Ishikawa (cell line): Measurements from ENCODE around the gene PDE11A.

Source experiments
- CEBPB ChIP-seq: IDR thresholded peaks from 2 replicates; pipeline ENCODE4 v1.6.1; 2012
- CREB1 ChIP-seq: IDR thresholded peaks from 2 replicates; pipeline ENCODE4 v1.6.1; 2012; ENCODE audit warnings: low read depth
- EGR1 ChIP-seq: IDR thresholded peaks from 2 replicates; pipeline ENCODE4 v1.6.1; 2012
- EP300 ChIP-seq: IDR thresholded peaks from 2 replicates; pipeline ENCODE4 v1.6.1; 2012; ENCODE audit warnings: borderline replicate concordance
- FOXM1 ChIP-seq: IDR thresholded peaks from 2 replicates; pipeline ENCODE4 v1.6.1; 2012; ENCODE audit warnings: low read depth, borderline replicate concordance
- NFIC ChIP-seq: IDR thresholded peaks from 2 replicates; pipeline ENCODE4 v1.6.1; 2012
- RAD21 ChIP-seq: IDR thresholded peaks from 2 replicates; pipeline ENCODE4 v1.6.1; 2012; ENCODE audit warnings: low read depth
- TAF1 ChIP-seq: IDR thresholded peaks from 2 replicates; pipeline ENCODE4 v1.6.1; 2012; ENCODE audit warnings: low read depth, mild to moderate bottlenecking
- TCF12 ChIP-seq: IDR thresholded peaks from 2 replicates; pipeline ENCODE4 v1.6.1; 2012; ENCODE audit warnings: low read depth
- TEAD4 ChIP-seq: IDR thresholded peaks from 2 replicates; pipeline ENCODE4 v1.6.1; 2012
- YY1 ChIP-seq: IDR thresholded peaks from 2 replicates; pipeline ENCODE4 v1.6.1; 2012; ENCODE audit warnings: low read depth
- ZBTB7A ChIP-seq: IDR thresholded peaks from 2 replicates; pipeline ENCODE4 v1.6.1; 2012; ENCODE audit warnings: low read depth
- TF ChIP-seq, protein P1 (sequence below): IDR thresholded peaks from 2 replicates; pipeline ENCODE4 v1.6.1; 2012
- TF ChIP-seq, protein P2 (sequence below): IDR thresholded peaks from 2 replicates; pipeline ENCODE4 v1.6.1; 2012
- TF ChIP-seq, protein P3 (sequence below): IDR thresholded peaks from 2 replicates; pipeline ENCODE4 v1.6.1; 2012; ENCODE audit warnings: low read depth, mild to moderate bottlenecking

PDE11A gene

DNA sequence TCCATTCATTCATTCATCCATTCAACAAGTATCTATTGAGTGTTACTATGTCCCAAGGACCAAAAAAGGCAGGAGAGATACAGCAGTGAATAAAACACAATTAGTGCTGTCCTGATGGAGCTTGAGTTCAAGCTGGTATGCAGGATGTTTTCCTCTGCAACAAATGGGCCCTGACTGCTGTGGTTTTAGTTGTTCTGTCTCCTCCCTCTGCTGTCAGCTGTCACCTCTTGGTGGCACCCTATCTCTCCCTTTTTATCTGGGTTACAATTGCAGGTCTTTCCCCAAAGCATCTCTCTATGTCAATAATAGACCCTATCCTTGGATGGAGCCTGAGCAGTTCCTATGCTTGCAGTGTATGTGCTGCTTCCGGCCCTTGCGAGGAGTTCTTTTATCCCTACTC, 304.8 kb downstream of the PDE11A start:
- TF ChIP-seq ZBTB7A (no peak), NFIC (no peak), EGR1 (no peak), TAF1 (no peak), EP300 (no peak)

DNA sequence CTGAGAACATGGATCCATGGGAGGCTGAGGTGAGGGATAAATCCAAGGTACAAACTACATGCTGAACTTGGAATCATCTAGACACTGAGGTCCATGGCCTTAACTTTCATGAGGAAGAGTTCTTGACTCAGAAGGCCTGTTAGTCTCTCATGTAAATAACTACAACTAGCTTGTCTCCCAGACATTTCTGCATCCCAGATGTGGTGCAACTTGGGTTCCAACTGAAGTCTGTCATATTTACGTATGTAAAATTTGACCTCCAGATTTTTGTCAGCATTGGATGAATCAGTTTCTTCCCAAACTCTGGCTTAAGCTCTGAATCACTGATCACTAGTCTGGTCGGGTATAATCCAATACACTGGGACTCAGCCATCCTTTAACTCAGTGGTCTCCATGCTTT, 306.9 kb downstream of the PDE11A start:
- TF ChIP-seq EP300 = no peak
- TF ChIP-seq YY1 = no peak
- no peak for TF ChIP-seq RAD21
- no peak for TF ChIP-seq TCF12
- TF ChIP-seq, protein P1, sequence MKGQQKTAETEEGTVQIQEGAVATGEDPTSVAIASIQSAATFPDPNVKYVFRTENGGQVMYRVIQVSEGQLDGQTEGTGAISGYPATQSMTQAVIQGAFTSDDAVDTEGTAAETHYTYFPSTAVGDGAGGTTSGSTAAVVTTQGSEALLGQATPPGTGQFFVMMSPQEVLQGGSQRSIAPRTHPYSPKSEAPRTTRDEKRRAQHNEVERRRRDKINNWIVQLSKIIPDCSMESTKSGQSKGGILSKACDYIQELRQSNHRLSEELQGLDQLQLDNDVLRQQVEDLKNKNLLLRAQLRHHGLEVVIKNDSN = no peak
- no peak for TF ChIP-seq TAF1
- TF ChIP-seq FOXM1 = no peak
- TF ChIP-seq CREB1 = no peak
- no peak for TF ChIP-seq TEAD4
- TF ChIP-seq ZBTB7A = no peak
- TF ChIP-seq NFIC = no peak
- TF ChIP-seq EGR1 = no peak

DNA sequence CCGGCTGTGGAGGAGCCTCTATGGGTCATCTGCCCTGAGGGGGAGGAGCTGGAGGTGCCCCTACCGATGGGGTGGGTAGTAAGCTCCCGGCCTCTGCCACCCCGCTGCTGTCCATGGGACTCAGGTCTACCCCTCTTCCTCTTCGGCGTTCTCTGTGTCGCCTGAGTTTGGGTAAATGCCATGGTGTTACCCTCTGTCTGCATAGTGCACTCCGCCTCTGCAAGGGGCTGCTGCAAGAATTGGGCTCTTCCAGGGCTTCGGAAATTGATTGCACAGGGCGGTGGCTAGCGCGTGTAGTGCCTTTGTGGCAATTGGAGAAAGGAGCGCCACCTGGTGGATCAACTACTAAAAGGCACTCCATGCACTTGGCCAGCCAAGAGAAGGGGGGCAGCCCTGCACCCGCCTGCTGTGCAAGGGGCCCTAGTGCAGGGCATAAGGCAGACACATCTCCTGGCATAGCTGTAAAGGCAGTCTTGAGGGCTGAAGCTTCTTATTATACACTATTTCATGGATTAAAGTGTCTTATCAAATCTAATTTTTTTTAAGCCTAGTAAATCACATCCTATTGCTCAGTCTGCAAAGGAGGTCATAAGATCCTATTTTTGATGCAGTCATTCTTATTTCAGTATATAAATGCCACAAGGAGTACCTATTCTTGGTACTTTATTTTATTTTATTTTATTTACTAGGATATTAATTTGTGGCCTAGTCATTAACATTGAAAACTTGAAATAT, 308.9 kb downstream of the PDE11A start:
- TF ChIP-seq NFIC (no peak), RAD21 (peak; percentile 55), EGR1 (no peak)
- TF ChIP-seq, protein P2, sequence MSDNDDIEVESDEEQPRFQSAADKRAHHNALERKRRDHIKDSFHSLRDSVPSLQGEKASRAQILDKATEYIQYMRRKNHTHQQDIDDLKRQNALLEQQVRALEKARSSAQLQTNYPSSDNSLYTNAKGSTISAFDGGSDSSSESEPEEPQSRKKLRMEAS = peak; percentile 46; the same call in 1 of the 2 replicates

DNA sequence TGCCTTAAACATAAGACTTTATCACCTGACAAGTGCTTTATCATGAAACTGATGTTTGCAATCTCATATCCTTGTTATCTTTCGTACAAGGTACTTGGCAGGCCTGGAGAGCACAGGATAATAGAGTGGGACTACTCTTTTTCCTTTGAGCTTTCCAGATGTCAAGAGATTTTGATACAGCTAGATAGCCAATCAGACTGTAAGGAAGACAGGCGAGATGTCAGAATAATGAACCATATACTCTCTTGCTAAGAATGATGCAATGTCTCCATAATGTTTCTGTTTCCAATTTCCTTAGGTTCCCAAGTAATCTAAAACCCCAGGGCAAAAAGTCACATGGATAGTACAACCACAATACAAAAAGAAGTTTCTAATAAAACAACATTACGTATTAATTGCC, 313.1 kb downstream of the PDE11A start:
- TF ChIP-seq TCF12 = no peak
- no peak for TF ChIP-seq FOXM1
- no peak for TF ChIP-seq RAD21
- no peak for TF ChIP-seq TAF1
- no peak for TF ChIP-seq ZBTB7A
- TF ChIP-seq YY1 = no peak
- no peak for TF ChIP-seq EGR1
- TF ChIP-seq, protein P2 = no peak
- no peak for TF ChIP-seq CEBPB
- TF ChIP-seq, protein P3, sequence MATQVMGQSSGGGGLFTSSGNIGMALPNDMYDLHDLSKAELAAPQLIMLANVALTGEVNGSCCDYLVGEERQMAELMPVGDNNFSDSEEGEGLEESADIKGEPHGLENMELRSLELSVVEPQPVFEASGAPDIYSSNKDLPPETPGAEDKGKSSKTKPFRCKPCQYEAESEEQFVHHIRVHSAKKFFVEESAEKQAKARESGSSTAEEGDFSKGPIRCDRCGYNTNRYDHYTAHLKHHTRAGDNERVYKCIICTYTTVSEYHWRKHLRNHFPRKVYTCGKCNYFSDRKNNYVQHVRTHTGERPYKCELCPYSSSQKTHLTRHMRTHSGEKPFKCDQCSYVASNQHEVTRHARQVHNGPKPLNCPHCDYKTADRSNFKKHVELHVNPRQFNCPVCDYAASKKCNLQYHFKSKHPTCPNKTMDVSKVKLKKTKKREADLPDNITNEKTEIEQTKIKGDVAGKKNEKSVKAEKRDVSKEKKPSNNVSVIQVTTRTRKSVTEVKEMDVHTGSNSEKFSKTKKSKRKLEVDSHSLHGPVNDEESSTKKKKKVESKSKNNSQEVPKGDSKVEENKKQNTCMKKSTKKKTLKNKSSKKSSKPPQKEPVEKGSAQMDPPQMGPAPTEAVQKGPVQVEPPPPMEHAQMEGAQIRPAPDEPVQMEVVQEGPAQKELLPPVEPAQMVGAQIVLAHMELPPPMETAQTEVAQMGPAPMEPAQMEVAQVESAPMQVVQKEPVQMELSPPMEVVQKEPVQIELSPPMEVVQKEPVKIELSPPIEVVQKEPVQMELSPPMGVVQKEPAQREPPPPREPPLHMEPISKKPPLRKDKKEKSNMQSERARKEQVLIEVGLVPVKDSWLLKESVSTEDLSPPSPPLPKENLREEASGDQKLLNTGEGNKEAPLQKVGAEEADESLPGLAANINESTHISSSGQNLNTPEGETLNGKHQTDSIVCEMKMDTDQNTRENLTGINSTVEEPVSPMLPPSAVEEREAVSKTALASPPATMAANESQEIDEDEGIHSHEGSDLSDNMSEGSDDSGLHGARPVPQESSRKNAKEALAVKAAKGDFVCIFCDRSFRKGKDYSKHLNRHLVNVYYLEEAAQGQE = no peak
- no peak for TF ChIP-seq TEAD4
- TF ChIP-seq NFIC = no peak

DNA sequence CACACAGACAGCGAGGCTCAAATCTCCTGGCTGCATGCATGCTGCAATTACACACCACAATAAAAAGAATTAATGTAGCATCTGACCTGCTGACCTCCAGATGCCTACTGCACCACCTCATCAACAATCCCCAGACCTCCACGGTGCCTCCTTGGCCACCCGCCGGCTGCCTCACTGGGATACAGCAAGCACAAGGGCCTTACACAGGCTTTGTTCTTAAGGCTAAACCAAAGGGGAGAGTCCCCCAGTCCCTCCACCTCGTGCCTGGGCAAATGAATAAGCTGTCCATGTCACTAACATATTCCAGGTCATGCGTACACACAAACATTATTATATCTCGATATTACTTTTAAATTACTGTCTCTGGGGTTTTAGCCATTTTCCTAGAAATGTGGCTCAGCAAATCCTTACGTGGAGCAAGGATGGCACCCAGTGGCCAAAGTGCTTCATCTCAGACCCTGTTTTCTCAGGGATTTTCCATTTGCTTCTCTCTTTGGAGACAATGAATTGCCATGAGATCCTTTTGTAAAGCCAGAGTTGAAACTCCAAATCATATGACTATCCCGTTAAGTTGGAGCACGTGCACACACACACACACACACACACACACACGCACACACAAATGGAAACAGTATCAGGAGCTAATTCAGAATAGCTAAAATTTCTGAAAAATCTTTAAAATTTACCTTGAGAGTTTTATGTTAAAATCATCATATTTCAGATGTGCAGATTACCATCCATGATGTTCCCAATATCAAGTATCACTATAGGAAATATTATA, 313.8 kb downstream of the PDE11A start:
- TF ChIP-seq RAD21 (peak; percentile 58), TCF12 (no peak)

DNA sequence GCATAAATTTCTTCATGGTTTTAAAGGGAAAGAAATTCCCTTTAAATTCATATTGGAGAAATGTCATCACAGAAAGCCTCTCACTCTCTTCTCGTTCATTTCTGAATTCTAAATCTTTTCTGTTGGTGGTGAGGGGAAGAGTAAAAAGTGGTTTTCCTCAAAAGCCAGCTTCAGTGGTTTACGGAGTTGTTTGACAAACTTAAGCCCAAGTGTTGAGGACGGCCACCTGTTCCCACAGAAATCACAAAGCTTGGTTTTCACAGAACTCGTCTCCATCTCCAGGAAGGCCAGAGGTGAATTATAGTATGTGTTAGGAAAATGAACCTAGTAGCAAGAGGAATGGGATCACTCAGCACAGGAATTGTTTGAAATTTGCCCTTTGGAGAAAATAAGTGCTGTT, 316.2 kb downstream of the PDE11A start:
- TF ChIP-seq EGR1 (no peak), NFIC (no peak), EP300 (no peak)
- TF ChIP-seq, protein P3 = no peak
- TF ChIP-seq, protein P1 = no peak
- TF ChIP-seq, protein P2 = no peak
